B cell (primary cell): ENCODE data around the gene BAHCC1. TPM values are rescaled to one million over a fixed set of nuclear protein-coding genes. Genes with fewer than 3 reads are reported as not detected.

Experiments used
- ATAC-seq: fragments of 200-7000 bp; cut with Tn5 transposase; one replicate; pipeline ENCODE4 v1.10.0; 2021; ENCODE audit warnings: low read depth, mild to moderate bottlenecking, moderate number of reproducible peaks, moderate library complexity
- CTCF ChIA-PET: fragments of 350-600 bp; sonication (Branson Sonifier 250); formaldehyde crosslinking; loops from one replicate; lab custom pipeline; 2021; ENCODE audit warnings: antibody characterized with exemption, inconsistent platforms; lab: Charles Lee
- POLR2A ChIA-PET: fragments of 350-600 bp; sonication (Branson Sonifier 250); formaldehyde crosslinking; loops from one replicate; lab custom pipeline; 2021; ENCODE audit warnings: antibody characterized with exemption; lab: Charles Lee
- DNase-seq: peaks from one replicate; pipeline ENCODE4 v3.0.0; 2013
- H2AFZ ChIP-seq: 2 replicates; pipeline ENCODE4 v1.6.1; 2012; ENCODE audit warnings: mild to moderate bottlenecking, low read depth, low read length; ENCODE audit not compliant: insufficient read depth, poor library complexity, severe bottlenecking
- H3K27ac ChIP-seq, 2 donors: 1 replicate in 1 of 2; 2 replicates in 1 of 2; pipeline ENCODE4 v1.5.1; 2012 to 2013; ENCODE audit warnings: low read length in 2 of 2, mild to moderate bottlenecking in 2 of 2, moderate library complexity in 1 of 2
- H3K27me3 ChIP-seq, 4 experiments: fragments of 200-600 bp in 1 of 4; sonication (generic) in 1 of 4; replicated peaks in 1 of 4; 1 replicate in 2 of 4; 2 replicates in 2 of 4; pipeline versions ENCODE4 v1.6.1 to v1.7.0; 2013 to 2016; ENCODE audit warnings: low read length in 3 of 4, mild to moderate bottlenecking in 2 of 4, mixed read lengths in 1 of 4, moderate library complexity in 1 of 4; ENCODE audit not compliant: insufficient read depth in 4 of 4, control insufficient read depth in 3 of 4; ENCODE audit errors: control extremely low read depth in 1 of 4
- H3K36me3 ChIP-seq, 2 experiments: replicated peaks in 1 of 2; 1 replicate in 1 of 2; 2 replicates in 1 of 2; pipeline versions ENCODE4 v1.6.1 to v1.7.1; 2013; ENCODE audit warnings: low read length in 1 of 2; ENCODE audit not compliant: insufficient read depth in 2 of 2, control insufficient read depth in 1 of 2; ENCODE audit errors: control extremely low read depth in 1 of 2, extremely low read depth in 1 of 2
- H3K4me1 ChIP-seq, 2 donors: fragments of 200-600 bp in 1 of 2; sonication (generic) in 1 of 2; 1 replicate in 1 of 2; 2 replicates in 1 of 2; pipeline versions ENCODE4 v1.5.1 to v1.6.1; 2013 to 2017; ENCODE audit warnings: low read length in 2 of 2; ENCODE audit not compliant: control insufficient read depth in 2 of 2, insufficient read depth in 2 of 2
- H3K4me2 ChIP-seq: replicated peaks from 2 replicates; pipeline ENCODE3; 2012; ENCODE audit warnings: mild to moderate bottlenecking, low read depth, low read length; ENCODE audit not compliant: poor library complexity, severe bottlenecking
- H3K4me3 ChIP-seq, 5 experiments: fragments of 200-600 bp in 1 of 5; sonication (generic) in 1 of 5; 1 replicate in 3 of 5; 2 replicates in 2 of 5; pipeline versions ENCODE4 v1.5.1 to v1.7.0; 2011 to 2016; ENCODE audit warnings: low read length in 4 of 5, mild to moderate bottlenecking in 4 of 5, low read depth in 2 of 5, control low read depth in 1 of 5, moderate library complexity in 1 of 5; ENCODE audit not compliant: insufficient read depth in 1 of 5; ENCODE audit errors: control extremely low read depth in 1 of 5, extremely low read depth in 1 of 5
- H3K79me2 ChIP-seq: fragments of 200-600 bp; sonication (generic); one replicate; pipeline ENCODE4 v1.6.0; 2016; ENCODE audit warnings: low read length; ENCODE audit not compliant: control insufficient read depth, insufficient read depth
- H3K9ac ChIP-seq: fragments of 200-600 bp; sonication (generic); 2 replicates; pipeline ENCODE4 v1.6.1; 2017; ENCODE audit warnings: mild to moderate bottlenecking, low read length, moderate library complexity
- H3K9me3 ChIP-seq, 3 donors: one replicate each; pipeline versions ENCODE4 v1.6.1 to v1.7.1; 2013; ENCODE audit warnings: low read length in 2 of 3; ENCODE audit not compliant: control insufficient read depth in 2 of 3, insufficient read depth in 1 of 3; ENCODE audit errors: control extremely low read depth in 1 of 3
- H4K20me1 ChIP-seq: 2 replicates; pipeline ENCODE4 v1.6.0; 2012; ENCODE audit warnings: mild to moderate bottlenecking, low read length; ENCODE audit not compliant: insufficient read depth, control insufficient read depth, poor library complexity, severe bottlenecking
- H3K27ac Mint-ChIP-seq: one replicate; pipeline ENCODE4 v1.8.0; 2021; ENCODE audit warnings: mixed read lengths
- H3K27me3 Mint-ChIP-seq: one replicate; pipeline ENCODE4 v1.8.0; 2021; ENCODE audit warnings: mixed read lengths
- H3K4me1 Mint-ChIP-seq: one replicate; pipeline ENCODE4 v1.8.0; 2021; ENCODE audit warnings: mixed read lengths
- H3K4me3 Mint-ChIP-seq: one replicate; pipeline ENCODE4 v1.8.0; 2021; ENCODE audit warnings: mixed read lengths
- H3K9me3 Mint-ChIP-seq: one replicate; pipeline ENCODE4 v1.8.0; 2022; ENCODE audit warnings: mixed read lengths; ENCODE audit not compliant: insufficient read depth
- EZH2 ChIP-seq: IDR thresholded peaks from 2 replicates; pipeline ENCODE4 v1.6.1; 2012; ENCODE audit warnings: borderline replicate concordance, low read depth, mild to moderate bottlenecking, moderate library complexity, low read length; ENCODE audit not compliant: insufficient read depth, poor library complexity, severe bottlenecking
- WGBS: methylation state at CpG from one replicate; pipeline ENCODE4 v1.1.5; 2013; ENCODE audit warnings: missing lambda C conversion rate; ENCODE audit not compliant: insufficient coverage; 5-methylcytosine and 5-hydroxymethylcytosine counted together
- intact Hi-C: fragments of 100-400 bp; cut with micrococcal nuclease; formaldehyde crosslinking; loops from one replicate; pipeline ENCODE4 v1.10.0; 2022
- polyA plus RNA-seq: library from polyadenylated mRNA; depleted of rRNA; stranded (reverse); fragments of >200 nt; gene quantifications from 2 replicates; pipeline ENCODE4 v1.2.3, GENCODE V29; 2012
- total RNA-seq, 2 donors: library from RNA; stranded (reverse); fragments of 120-200 nt in 1 of 2; gene quantifications; 1 replicate in 1 of 2; 2 replicates in 1 of 2; pipeline versions ENCODE4 v1.2.3 to v1.2.4, GENCODE V29; 2013 to 2022
- TF ChIP-seq, protein P1 (sequence below): fragments of 200-600 bp; IDR thresholded peaks from one replicate; pipeline ENCODE4 v1.8.0; 2022; ENCODE audit warnings: antibody characterized with exemption, mild to moderate bottlenecking

BAHCC1 gene
- total and polyA plus RNA-seq, 2 donors (not counting 1 experiment from before 2014, with no cell fraction given), result 0.12 to 0.48 TPM

DNA sequence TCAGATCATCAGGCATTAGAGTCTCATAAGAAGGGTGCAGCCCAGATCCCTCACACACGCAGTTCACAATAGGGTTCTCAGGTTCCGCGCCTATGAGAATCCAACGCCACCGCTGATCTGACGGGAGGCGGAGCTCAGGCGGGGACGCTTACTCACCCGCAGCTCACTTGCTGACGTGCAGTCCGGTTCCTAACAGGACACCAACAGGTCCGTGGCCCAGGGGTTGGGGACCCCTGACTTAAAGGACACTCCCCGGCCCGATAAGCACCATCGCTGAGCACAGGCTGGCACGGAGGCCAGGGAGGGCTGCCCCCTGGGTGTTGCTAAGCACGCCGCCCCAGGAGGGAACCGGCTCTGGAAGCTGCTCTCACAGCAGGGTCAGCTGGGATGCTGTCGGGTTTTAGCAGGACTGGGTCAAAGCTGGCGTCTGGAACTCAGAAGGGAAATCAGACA, 30.1 kb upstream of the BAHCC1 start:
- Mint-ChIP-seq H3K4me1 (peaks cover 16% of the 10 kb centered on the region), H3K27me3 (peaks cover 41% of the 10 kb centered on the region), H3K4me3 (peak overlapping the region; percentile 70), H3K27ac (no peak overlapping the region), H3K9me3 (no peaks in the 10 kb centered on the region)
- ATAC-seq (peak; percentile 28), DNase-seq (peak; percentile 27)
- Histone ChIP-seq H3K9me3 (peaks cover 0 to 11% (median 0%) of the 10 kb centered on the region in 3 donors), H3K36me3 (no peaks in the 10 kb centered on the region), H3K4me2 (peak overlapping the region; percentile 66), H2AFZ (peak overlapping the region; percentile 17), H3K27me3 (peaks cover 0 to 50% (median 17%) of the 10 kb centered on the region in 4 experiments), H3K9ac (no peak overlapping the region), H3K4me3 (no peak overlapping the region), H3K27ac (no peak overlapping the region), H3K79me2 (no peaks in the 10 kb centered on the region), H3K4me1 (peaks cover 17% of the 10 kb centered on the region in 2 donors), H4K20me1 (no peaks in the 10 kb centered on the region)
- CTCF ChIA-PET, result no interaction called here
- intact Hi-C loops, result no loop called here
- POLR2A ChIA-PET, result no interaction called here
- TF ChIP-seq EZH2, result no peak
- TF ChIP-seq, protein P1, sequence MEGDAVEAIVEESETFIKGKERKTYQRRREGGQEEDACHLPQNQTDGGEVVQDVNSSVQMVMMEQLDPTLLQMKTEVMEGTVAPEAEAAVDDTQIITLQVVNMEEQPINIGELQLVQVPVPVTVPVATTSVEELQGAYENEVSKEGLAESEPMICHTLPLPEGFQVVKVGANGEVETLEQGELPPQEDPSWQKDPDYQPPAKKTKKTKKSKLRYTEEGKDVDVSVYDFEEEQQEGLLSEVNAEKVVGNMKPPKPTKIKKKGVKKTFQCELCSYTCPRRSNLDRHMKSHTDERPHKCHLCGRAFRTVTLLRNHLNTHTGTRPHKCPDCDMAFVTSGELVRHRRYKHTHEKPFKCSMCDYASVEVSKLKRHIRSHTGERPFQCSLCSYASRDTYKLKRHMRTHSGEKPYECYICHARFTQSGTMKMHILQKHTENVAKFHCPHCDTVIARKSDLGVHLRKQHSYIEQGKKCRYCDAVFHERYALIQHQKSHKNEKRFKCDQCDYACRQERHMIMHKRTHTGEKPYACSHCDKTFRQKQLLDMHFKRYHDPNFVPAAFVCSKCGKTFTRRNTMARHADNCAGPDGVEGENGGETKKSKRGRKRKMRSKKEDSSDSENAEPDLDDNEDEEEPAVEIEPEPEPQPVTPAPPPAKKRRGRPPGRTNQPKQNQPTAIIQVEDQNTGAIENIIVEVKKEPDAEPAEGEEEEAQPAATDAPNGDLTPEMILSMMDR, result no peak
- WGBS, result 17% methylated on average over 22 of the region's 22 CpGs
